Fibroblast of skin of back (primary cell): ENCODE measurements around the gene KLK3.

Source experiments
- DNase-seq: peaks from one replicate; pipeline ENCODE4 v3.0.0-alpha.2; 2013

The KLK3 gene

DNA sequence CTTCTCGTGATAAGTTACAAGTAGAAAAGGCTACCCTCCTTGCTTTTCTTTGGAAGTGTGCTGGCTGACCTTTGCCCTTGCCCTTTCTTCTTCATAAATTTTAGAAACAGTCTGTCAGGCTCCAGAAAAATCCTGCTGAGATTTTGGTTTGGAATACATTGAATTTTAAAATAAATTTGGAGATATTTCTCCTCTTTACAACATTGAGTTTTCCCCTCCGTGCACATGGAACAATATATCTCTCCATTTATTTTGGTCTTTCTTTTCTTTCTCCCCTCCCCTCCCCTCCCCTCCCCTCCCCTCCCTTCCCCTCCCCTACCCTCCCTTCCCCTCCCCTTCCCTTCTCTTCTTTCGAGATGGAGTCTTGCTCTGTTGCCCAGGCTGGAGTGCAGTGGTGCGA is 47.9 kb downstream of the KLK3 start:
- no peak for DNase-seq

DNA sequence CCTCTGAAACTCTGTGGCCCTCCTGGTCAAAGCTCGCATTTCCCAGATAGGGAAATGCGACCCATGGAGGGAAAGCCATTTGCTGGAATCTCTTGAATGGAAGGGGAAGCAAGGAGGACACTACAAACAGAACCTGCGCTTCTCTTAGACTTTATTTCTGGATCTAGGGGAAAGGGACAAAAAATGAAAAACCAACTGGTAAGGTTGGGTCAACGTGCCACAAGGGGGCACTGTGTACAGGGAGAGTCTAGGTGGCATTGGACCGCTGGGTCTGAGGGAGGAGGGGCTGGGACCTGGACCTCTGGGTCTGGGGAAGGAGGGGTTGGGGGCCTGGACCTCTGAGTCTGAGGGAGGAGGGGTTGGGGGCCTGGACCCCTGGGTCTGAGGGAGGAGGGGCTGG is 51.5 kb downstream of the KLK3 start:
- no peak for DNase-seq

DNA sequence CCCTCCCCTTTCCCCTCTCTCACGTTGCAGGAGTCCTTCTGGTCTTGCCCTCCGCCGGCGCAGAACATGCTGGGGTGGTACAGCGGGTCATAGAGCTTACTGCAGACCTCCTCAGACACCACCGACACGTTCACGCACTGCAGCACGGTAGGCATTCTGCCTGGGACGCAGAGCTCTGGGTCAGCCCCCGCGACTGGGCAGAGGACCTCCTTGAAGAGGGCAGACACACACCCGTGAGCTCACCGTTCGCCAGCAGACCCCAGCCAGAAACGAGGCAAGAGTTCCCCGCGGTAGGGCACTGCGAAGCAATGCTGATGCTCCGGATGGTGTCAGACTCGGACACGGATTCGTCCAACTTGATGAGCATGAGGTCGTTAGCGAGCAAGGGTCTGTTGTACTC is 53.6 kb downstream of the KLK3 start:
- DNase-seq: no peak

DNA sequence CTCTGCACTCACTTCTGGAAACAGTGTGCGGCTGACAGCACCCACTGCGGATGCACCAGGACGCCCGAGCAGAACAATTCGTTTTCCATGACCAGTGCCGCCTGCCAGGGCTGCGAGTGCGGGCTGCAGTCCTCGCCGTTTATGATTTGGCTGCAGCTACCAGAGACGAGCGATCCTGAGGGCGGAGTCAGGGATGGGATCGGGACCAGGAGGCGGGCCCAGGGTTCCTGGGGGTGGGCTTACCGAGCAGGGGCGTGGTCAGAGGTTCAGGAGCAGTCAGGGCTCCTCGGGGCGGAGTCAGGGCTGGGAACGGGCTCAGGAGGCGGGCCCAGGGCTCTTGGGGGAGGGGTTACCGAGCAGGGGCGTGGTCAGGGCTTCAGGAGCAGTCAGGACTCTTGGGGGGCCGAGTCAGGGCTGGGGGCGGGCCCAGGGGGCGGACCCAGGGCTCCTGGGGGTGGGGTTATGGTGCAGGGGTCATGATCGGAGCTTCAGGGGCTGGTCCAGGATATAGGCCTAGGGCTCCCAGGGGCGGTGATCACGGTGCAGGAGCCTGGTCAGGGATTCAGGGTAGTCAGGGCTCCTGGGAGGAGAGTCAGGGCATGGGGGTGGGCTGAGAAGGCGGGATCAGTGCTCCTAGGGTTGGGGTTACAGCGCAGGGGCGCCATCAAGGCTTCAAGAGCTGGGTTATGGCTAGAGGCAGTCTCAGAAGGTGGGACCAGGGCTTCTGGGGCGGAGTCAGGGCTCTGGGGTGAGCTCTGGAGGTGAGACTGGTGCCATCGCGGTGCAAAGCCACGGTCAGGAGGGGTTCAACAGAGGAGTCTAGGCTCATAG is 54.7 kb downstream of the KLK3 start:
- peak; percentile 13 for DNase-seq
